Endothelial cell of umbilical vein (primary cell): Measurements from ENCODE around the gene GPRIN1. TPM values are rescaled to one million over a fixed set of nuclear protein-coding genes. Genes with fewer than 3 reads are reported as not detected.

Experiments
- BruUV-seq: library from RNA; stranded (reverse); fragments of 400-500 nt; replicated peaks from 2 replicates; lab custom pipeline; 2021; lab: Mats Ljungman, UMichigan
- CTCF ChIA-PET: fragments of 300-600, 350-600 bp; sonication (Branson Sonifier 250); formaldehyde crosslinking; loops from one replicate; lab custom pipeline; 2021; ENCODE audit warnings: antibody characterized with exemption, inconsistent platforms; lab: Charles Lee
- POLR2A ChIA-PET: fragments of 300-600, 350-600 bp; sonication (Branson Sonifier 250); formaldehyde crosslinking; loops from one replicate; lab custom pipeline; 2021; ENCODE audit warnings: antibody characterized with exemption, inconsistent platforms; lab: Charles Lee
- DNase-seq: peaks from one replicate; pipeline ENCODE4 v3.0.0-alpha.2; 2011; ENCODE audit warnings: low read depth, low spot score
- FAIRE-seq: peaks from 2 replicates; lab custom pipeline; 2011; peaks lifted over from hg19 to GRCh38; lab: Jason Lieb, UNC
- H2AFZ ChIP-seq: 2 replicates; pipeline ENCODE4 v1.6.0; 2012; ENCODE audit warnings: low read depth, low read length, control low read depth, inconsistent platforms
- H3K27ac ChIP-seq: 2 replicates; pipeline ENCODE4 v1.5.1; 2011; ENCODE audit warnings: low read depth, mild to moderate bottlenecking, control low read depth, low read length, moderate library complexity; ENCODE audit not compliant: insufficient read depth
- H3K27me3 ChIP-seq, 2 experiments: 2 replicates each; pipeline versions ENCODE4 v1.6.0 to v1.6.1; 2011; ENCODE audit warnings: low read length in 2 of 2, mixed read lengths in 1 of 2; ENCODE audit not compliant: control insufficient read depth in 2 of 2, insufficient read depth in 2 of 2
- H3K36me3 ChIP-seq, 2 experiments: 2 replicates in 1 of 2; 3 replicates in 1 of 2; pipeline ENCODE4 v1.5.1; 2011; ENCODE audit warnings: low read length in 2 of 2, mild to moderate bottlenecking in 1 of 2, moderate library complexity in 1 of 2; ENCODE audit not compliant: control insufficient read depth in 2 of 2, insufficient read depth in 2 of 2; ENCODE audit errors: extremely low read depth in 1 of 2
- H3K4me1 ChIP-seq: 3 replicates; pipeline ENCODE4 v1.5.1; 2011; ENCODE audit warnings: mild to moderate bottlenecking, low read length; ENCODE audit not compliant: control insufficient read depth, insufficient read depth; ENCODE audit errors: extremely low read depth
- H3K4me2 ChIP-seq: 2 replicates; pipeline ENCODE4 v1.6.1; 2011; ENCODE audit warnings: low read length, control low read depth, mixed read lengths; ENCODE audit not compliant: insufficient read depth
- H3K4me3 ChIP-seq, 3 experiments: fragments of 200-600 bp in 1 of 3; sonication (generic), shearing (Covaris generic) in 1 of 3; replicated peaks in 1 of 3; 2 replicates each; pipeline ENCODE4 v1.5.1; 2011 to 2016; ENCODE audit warnings: control low read depth in 3 of 3, low read length in 3 of 3, mild to moderate bottlenecking in 2 of 3, inconsistent platforms in 1 of 3, low read depth in 1 of 3, moderate library complexity in 1 of 3; ENCODE audit not compliant: insufficient read depth in 1 of 3
- H3K79me2 ChIP-seq: 2 replicates; pipeline ENCODE4 v1.6.0; 2012; ENCODE audit warnings: low read length, inconsistent platforms; ENCODE audit not compliant: control insufficient read depth, insufficient read depth
- H3K9ac ChIP-seq: replicated peaks from 2 replicates; pipeline ENCODE3; 2011; ENCODE audit warnings: low read length, control low read depth; ENCODE audit not compliant: insufficient read depth; ENCODE audit errors: extremely low read depth
- H3K9me1 ChIP-seq: replicated peaks from 3 replicates; pipeline ENCODE4 v1.6.0; 2011; ENCODE audit warnings: mild to moderate bottlenecking, low read length; ENCODE audit not compliant: control insufficient read depth, insufficient read depth; ENCODE audit errors: extremely low read depth
- H3K9me3 ChIP-seq: replicated peaks from 2 replicates; pipeline ENCODE4 v1.5.1; 2012; ENCODE audit warnings: low read length, inconsistent platforms; ENCODE audit not compliant: control insufficient read depth, insufficient read depth
- H4K20me1 ChIP-seq: replicated peaks from 2 replicates; pipeline ENCODE3; 2011; ENCODE audit warnings: mild to moderate bottlenecking, low read length; ENCODE audit not compliant: control insufficient read depth, insufficient read depth; ENCODE audit errors: extremely low read depth
- EZH2 ChIP-seq: IDR thresholded peaks from 2 replicates; pipeline ENCODE4 v1.6.1; 2012; ENCODE audit warnings: borderline replicate concordance, low read depth, mild to moderate bottlenecking, moderate library complexity, low read length, inconsistent platforms; ENCODE audit not compliant: severe bottlenecking
- GATA2 ChIP-seq: IDR thresholded peaks from 2 replicates; pipeline ENCODE4 v1.7.0; 2011; ENCODE audit warnings: low read depth, mild to moderate bottlenecking, moderate library complexity, mixed read lengths, low read length; ENCODE audit not compliant: insufficient read length, insufficient read depth
- dilution Hi-C: fragments of 300-500 bp; cut with MboI; formaldehyde crosslinking; loops from one replicate; pipeline ENCODE4 v1.15.0; 2019; ENCODE audit warnings: low sequenced_read_pairs; ENCODE audit not compliant: extremely low pct_ligation_motif_present
- intact Hi-C: fragments of 100-400 bp; cut with micrococcal nuclease; formaldehyde crosslinking; loops from one replicate; pipeline ENCODE4 v1.10.0; 2022
- polyA plus RNA-seq, 4 experiments: library from polyadenylated mRNA; depleted of rRNA in 3 of 4; stranded (reverse) in 3 of 4; unstranded in 1 of 4; fragments of >200 nt; gene quantifications; 2 replicates each; pipeline versions ENCODE4 v1.2.1 to v1.2.3, GENCODE V29; 2011 to 2012; ENCODE audit warnings: missing spikeins in 1 of 4
- total RNA-seq: library from RNA; stranded (reverse); gene quantifications from 2 replicates; pipeline ENCODE4 v1.2.3, GENCODE V29; 2021
- TF ChIP-seq, protein P1 (sequence below), 2 donors: IDR thresholded peaks; 1 replicate in 1 of 2; 2 replicates in 1 of 2; pipeline ENCODE4 v1.5.1; 2011; ENCODE audit warnings: low read length in 2 of 2, mild to moderate bottlenecking in 2 of 2, moderate library complexity in 2 of 2, control low read depth in 1 of 2, inconsistent platforms in 1 of 2, low read depth in 1 of 2; ENCODE audit not compliant: insufficient read depth in 1 of 2; ENCODE audit errors: extremely low read depth in 1 of 2
- TF ChIP-seq, protein P2 (sequence below): IDR thresholded peaks from 2 replicates; pipeline ENCODE4 v1.6.1; 2011; ENCODE audit not compliant: insufficient read depth, insufficient read length

Gene GPRIN1
- total and polyA plus RNA-seq, 2 donors (not counting 3 experiments of a cell fraction or from before 2014, with no cell fraction given): 2.4 to 10.4 TPM

DNA sequence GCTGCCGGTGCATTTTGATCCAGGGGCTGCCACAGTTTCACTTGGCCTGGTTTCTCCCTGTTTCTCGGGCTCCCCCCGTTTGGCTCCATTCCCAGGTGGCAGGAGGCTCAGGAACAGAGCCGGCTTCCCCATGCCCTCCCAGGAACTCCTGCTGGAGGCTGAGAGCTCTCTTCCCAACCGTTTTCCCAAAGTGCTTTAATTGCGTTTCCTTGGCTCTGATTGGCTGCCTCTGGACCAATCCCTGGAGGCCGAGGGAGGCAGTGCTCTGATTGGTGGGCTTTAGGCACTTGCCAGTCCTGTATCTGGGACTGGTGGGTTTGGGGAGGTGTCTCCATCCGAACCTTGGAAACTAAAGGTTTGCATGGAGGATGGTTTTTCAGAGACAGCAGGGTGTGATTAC is 42.2 kb upstream of the GPRIN1 start:
- Histone ChIP-seq H3K4me2 (no peak overlapping the region), H3K27ac (no peak overlapping the region), H3K36me3 (peaks cover 5 to 16% of the 10 kb centered on the region in 2 experiments), H3K27me3 (no peaks in the 10 kb centered on the region), H2AFZ (no peak overlapping the region), H3K4me1 (peaks cover 8% of the 10 kb centered on the region), H4K20me1 (no peaks in the 10 kb centered on the region), H3K9me1 (no peaks in the 10 kb centered on the region), H3K9me3 (no peaks in the 10 kb centered on the region), H3K79me2 (peaks cover 9% of the 10 kb centered on the region), H3K4me3 (no peak overlapping the region), H3K9ac (no peak overlapping the region)
- no peak for FAIRE-seq
- no TSS peak for BruUV-seq
- DNase-seq: no peak
- intact Hi-C loops: loop anchor here (5.0 kb wide), 1 partner anchor 660 kb away; the partner anchor contains the start of gene MXD3
- dilution Hi-C loops: no loop called here
- ChIA-PET POLR2A (no interaction called here), CTCF (interaction anchor here (2.6 kb wide), 1 partner anchor 8 kb away, joined by 18 read pairs; no protein-coding TSS in a partner anchor)
- TF ChIP-seq, protein P1, sequence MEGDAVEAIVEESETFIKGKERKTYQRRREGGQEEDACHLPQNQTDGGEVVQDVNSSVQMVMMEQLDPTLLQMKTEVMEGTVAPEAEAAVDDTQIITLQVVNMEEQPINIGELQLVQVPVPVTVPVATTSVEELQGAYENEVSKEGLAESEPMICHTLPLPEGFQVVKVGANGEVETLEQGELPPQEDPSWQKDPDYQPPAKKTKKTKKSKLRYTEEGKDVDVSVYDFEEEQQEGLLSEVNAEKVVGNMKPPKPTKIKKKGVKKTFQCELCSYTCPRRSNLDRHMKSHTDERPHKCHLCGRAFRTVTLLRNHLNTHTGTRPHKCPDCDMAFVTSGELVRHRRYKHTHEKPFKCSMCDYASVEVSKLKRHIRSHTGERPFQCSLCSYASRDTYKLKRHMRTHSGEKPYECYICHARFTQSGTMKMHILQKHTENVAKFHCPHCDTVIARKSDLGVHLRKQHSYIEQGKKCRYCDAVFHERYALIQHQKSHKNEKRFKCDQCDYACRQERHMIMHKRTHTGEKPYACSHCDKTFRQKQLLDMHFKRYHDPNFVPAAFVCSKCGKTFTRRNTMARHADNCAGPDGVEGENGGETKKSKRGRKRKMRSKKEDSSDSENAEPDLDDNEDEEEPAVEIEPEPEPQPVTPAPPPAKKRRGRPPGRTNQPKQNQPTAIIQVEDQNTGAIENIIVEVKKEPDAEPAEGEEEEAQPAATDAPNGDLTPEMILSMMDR (IDR thresholded peaks at IDR 0.05; ENCODE audit: extremely low read depth in 1 of 2, insufficient read depth in 1 of 2, low read depth in 1 of 2, low read length in 2 of 2): no peak
- no peak for TF ChIP-seq GATA2
- no peak for TF ChIP-seq EZH2
- TF ChIP-seq, protein P2, sequence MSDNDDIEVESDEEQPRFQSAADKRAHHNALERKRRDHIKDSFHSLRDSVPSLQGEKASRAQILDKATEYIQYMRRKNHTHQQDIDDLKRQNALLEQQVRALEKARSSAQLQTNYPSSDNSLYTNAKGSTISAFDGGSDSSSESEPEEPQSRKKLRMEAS: no peak
